ENCODE results near the gene INPP5A. TPM values are rescaled to one million over a fixed set of nuclear protein-coding genes. Genes with fewer than 3 reads are reported as not detected.

INPP5A gene
- total RNA-seq, 1 donor from 2014 or later: 32.5 TPM

- no peak for DNase-seq
These were observed 45.2 kb downstream of the INPP5A start for GRCh38 chr10:132582771-132583170.

- no peak for DNase-seq
These were observed 45.9 kb downstream of the INPP5A start for GRCh38 chr10:132583456-132583855.

GRCh38 chr10:132584081-132584480 lies 46.5 kb downstream of the INPP5A start:
- DNase-seq: no peak

- no peak for DNase-seq
These were observed 48.4 kb downstream of the INPP5A start for GRCh38 chr10:132585732-132586722.

- no peak for DNase-seq
These were observed 49.2 kb downstream of the INPP5A start for GRCh38 chr10:132586739-132587138.

- no peak for DNase-seq
These were observed 49.6 kb downstream of the INPP5A start for GRCh38 chr10:132587175-132587574.

- DNase-seq: peak; percentile 51
These were observed 50.9 kb downstream of the INPP5A start for GRCh38 chr10:132588301-132589013.

- no peak for DNase-seq
These were observed 51.4 kb downstream of the INPP5A start for GRCh38 chr10:132589015-132589414.

GRCh38 chr10:132589681-132590080 lies 52.1 kb downstream of the INPP5A start:
- no peak for DNase-seq

GRCh38 chr10:132590094-132590751 lies 52.6 kb downstream of the INPP5A start:
- no peak for DNase-seq

GRCh38 chr10:132590752-132591121 lies 53.1 kb downstream of the INPP5A start:
- no peak for DNase-seq

GRCh38 chr10:132591166-132591971 lies 53.8 kb downstream of the INPP5A start:
- no peak for DNase-seq

GRCh38 chr10:132592790-132593383 lies 55.3 kb downstream of the INPP5A start:
- no peak for DNase-seq

- DNase-seq: no peak
These were observed 55.8 kb downstream of the INPP5A start for GRCh38 chr10:132593389-132593788.

GRCh38 chr10:132593900-132594876 lies 56.6 kb downstream of the INPP5A start:
- DNase-seq: no peak

GRCh38 chr10:132595021-132595420 lies 57.4 kb downstream of the INPP5A start:
- no peak for DNase-seq

GRCh38 chr10:132595854-132596253 lies 58.3 kb downstream of the INPP5A start:
- DNase-seq: no peak

GRCh38 chr10:132596742-132597279 lies 59.2 kb downstream of the INPP5A start:
- no peak for DNase-seq

GRCh38 chr10:132597654-132598053 lies 60.1 kb downstream of the INPP5A start:
- DNase-seq: no peak

All from skin of body (tissue), 2 donors.